HEK293 (cell line): ENCODE results near the gene VARS1.

Source experiments
- GLIS1 ChIP-seq: fragments of 450-650 bp; formaldehyde crosslinking; IDR thresholded peaks from 2 replicates; pipeline ENCODE4 v1.5.1; 2016; ENCODE audit warnings: missing biosample characterization, missing genetic modification characterization
- GLIS2 ChIP-seq: fragments of 450-650 bp; formaldehyde crosslinking; IDR thresholded peaks from 2 replicates; pipeline ENCODE4 v1.5.1; 2016; ENCODE audit warnings: missing biosample characterization, missing genetic modification characterization
- MEIS1 ChIP-seq: sonication (generic); formaldehyde crosslinking; IDR thresholded peaks from 2 replicates; pipeline ENCODE4 v1.8.1; 2022; ENCODE audit warnings: missing genetic modification reagents, mild to moderate bottlenecking, borderline replicate concordance
- YY1 ChIP-seq: fragments of 450-650 bp; formaldehyde crosslinking; IDR thresholded peaks from 2 replicates; pipeline ENCODE4 v1.5.1; 2018; ENCODE audit warnings: missing biosample characterization, missing genetic modification characterization
- ZBTB17 ChIP-seq: fragments of 450-650 bp; formaldehyde crosslinking; IDR thresholded peaks from 2 replicates; pipeline ENCODE4 v1.5.1; 2016; ENCODE audit warnings: missing biosample characterization, missing genetic modification characterization
- ZBTB48 ChIP-seq: fragments of 450-650 bp; formaldehyde crosslinking; IDR thresholded peaks from 2 replicates; pipeline ENCODE4 v1.5.1; 2016; ENCODE audit warnings: missing biosample characterization, missing genetic modification characterization
- ZBTB8A ChIP-seq: fragments of 450-650 bp; formaldehyde crosslinking; IDR thresholded peaks from 2 replicates; pipeline ENCODE4 v1.5.1; 2016; ENCODE audit warnings: missing biosample characterization, missing genetic modification characterization
- ZEB2 ChIP-seq: fragments of 450-650 bp; formaldehyde crosslinking; IDR thresholded peaks from 2 replicates; pipeline ENCODE4 v1.5.1; 2016; ENCODE audit warnings: missing biosample characterization, missing genetic modification characterization
- ZFP69B ChIP-seq: fragments of 450-650 bp; formaldehyde crosslinking; IDR thresholded peaks from 2 replicates; pipeline ENCODE4 v1.5.1; 2016; ENCODE audit warnings: missing biosample characterization, missing genetic modification characterization
- ZIC2 ChIP-seq: fragments of 450-650 bp; formaldehyde crosslinking; IDR thresholded peaks from 2 replicates; pipeline ENCODE4 v1.5.1; 2016; ENCODE audit warnings: missing biosample characterization, missing genetic modification characterization
- ZNF140 ChIP-seq: fragments of 450-650 bp; formaldehyde crosslinking; IDR thresholded peaks from 2 replicates; pipeline ENCODE4 v1.5.1; 2016; ENCODE audit warnings: missing biosample characterization, missing genetic modification characterization
- ZNF324 ChIP-seq: fragments of 450-650 bp; formaldehyde crosslinking; IDR thresholded peaks from 2 replicates; pipeline ENCODE4 v1.5.1; 2016; ENCODE audit warnings: missing biosample characterization, missing genetic modification characterization
- ZNF341 ChIP-seq: fragments of 450-650 bp; formaldehyde crosslinking; IDR thresholded peaks from 2 replicates; pipeline ENCODE4; 2016; ENCODE audit warnings: low read depth, missing biosample characterization, missing genetic modification characterization
- ZNF549 ChIP-seq: fragments of 450-650 bp; IDR thresholded peaks from 2 replicates; pipeline ENCODE4 v1.5.1; 2018; ENCODE audit warnings: missing biosample characterization, missing genetic modification characterization, mild to moderate bottlenecking, inconsistent platforms, moderate library complexity
- ZNF610 ChIP-seq: fragments of 450-650 bp; formaldehyde crosslinking; IDR thresholded peaks from 2 replicates; pipeline ENCODE4 v1.5.1; 2016; ENCODE audit warnings: missing biosample characterization, missing genetic modification characterization, borderline replicate concordance
- ZNF747 ChIP-seq: fragments of 450-650 bp; formaldehyde crosslinking; IDR thresholded peaks from 2 replicates; pipeline ENCODE4 v1.5.1; 2016; ENCODE audit warnings: missing biosample characterization, missing genetic modification characterization
- ZSCAN30 ChIP-seq: fragments of 450-650 bp; IDR thresholded peaks from 2 replicates; pipeline ENCODE4 v1.5.1; 2018; ENCODE audit warnings: missing biosample characterization, mild to moderate bottlenecking, missing genetic modification characterization, moderate library complexity
- TF ChIP-seq, protein P1 (sequence below): fragments of 450-650 bp; formaldehyde crosslinking; IDR thresholded peaks from 2 replicates; pipeline ENCODE4 v1.5.1; 2016; ENCODE audit warnings: missing biosample characterization, missing genetic modification characterization
- TF ChIP-seq, protein P2 (sequence below): fragments of 450-650 bp; formaldehyde crosslinking; IDR thresholded peaks from 2 replicates; pipeline ENCODE4 v1.5.1; 2016; ENCODE audit warnings: missing biosample characterization, missing genetic modification characterization
- TF ChIP-seq, protein P3 (sequence below): fragments of 450-650 bp; formaldehyde crosslinking; conservative IDR thresholded peaks from 2 replicates; pipeline ENCODE4 v1.5.1; 2016; ENCODE audit warnings: low read depth, missing biosample characterization, missing genetic modification characterization
- TF ChIP-seq, protein P4 (sequence below): fragments of 450-650 bp; formaldehyde crosslinking; IDR thresholded peaks from 2 replicates; pipeline ENCODE4 v1.5.0; 2017; ENCODE audit warnings: missing biosample characterization, missing genetic modification characterization, borderline replicate concordance
- TF ChIP-seq, protein P5 (sequence below): fragments of 450-650 bp; formaldehyde crosslinking; IDR thresholded peaks from 2 replicates; pipeline ENCODE4 v1.5.1; 2016; ENCODE audit warnings: missing biosample characterization, missing genetic modification characterization, borderline replicate concordance
- TF ChIP-seq, protein P6 (sequence below): fragments of 450-650 bp; formaldehyde crosslinking; IDR thresholded peaks from 2 replicates; pipeline ENCODE4 v1.5.1; 2016; ENCODE audit warnings: missing biosample characterization, missing genetic modification characterization
- TF ChIP-seq, protein P7 (sequence below): fragments of 450-650 bp; formaldehyde crosslinking; IDR thresholded peaks from 2 replicates; pipeline ENCODE4 v1.5.1; 2016; ENCODE audit warnings: missing biosample characterization, missing genetic modification characterization

The VARS1 gene

DNA sequence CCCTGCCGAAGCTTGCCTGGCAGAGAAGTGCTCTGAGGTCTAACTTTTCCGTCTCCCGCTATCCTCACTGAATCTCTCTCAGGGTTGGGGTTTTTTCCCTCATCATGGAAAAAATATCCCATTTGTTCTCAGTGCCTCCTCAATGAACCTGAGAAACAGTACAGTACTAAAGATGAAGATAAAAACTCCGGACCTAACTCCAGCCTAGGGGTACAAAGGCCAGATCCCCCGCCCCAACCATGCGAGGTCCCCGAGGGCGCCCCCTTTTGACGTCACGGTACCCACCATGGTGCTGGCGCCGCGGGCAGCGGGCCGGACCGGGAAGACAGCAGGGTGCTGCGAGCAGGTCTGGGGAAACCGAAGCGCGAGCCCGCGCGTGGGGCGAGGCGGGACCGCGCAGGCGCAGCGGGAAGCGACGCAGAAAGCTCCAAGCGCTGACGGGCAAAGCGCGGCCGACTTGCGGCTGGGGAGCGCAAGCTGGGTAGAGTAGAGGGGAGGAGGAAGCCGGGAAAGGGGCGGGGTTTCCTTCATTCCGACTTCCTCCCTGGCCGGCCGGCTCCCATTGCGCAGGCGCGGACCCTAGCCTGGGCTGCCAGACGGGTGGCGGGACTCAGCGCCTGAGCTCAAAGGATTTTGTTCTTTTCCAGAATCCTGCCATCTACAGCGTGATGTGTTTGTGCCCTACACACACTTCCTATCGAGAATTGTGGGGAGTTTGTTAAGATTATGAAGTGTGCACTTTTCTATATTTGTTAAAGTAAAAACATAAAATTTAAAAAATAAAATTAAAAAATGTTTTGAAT lies 11.1 kb upstream of the VARS1 start, which contains the start of gene LSM2 (continued):
- TF ChIP-seq, protein P1, sequence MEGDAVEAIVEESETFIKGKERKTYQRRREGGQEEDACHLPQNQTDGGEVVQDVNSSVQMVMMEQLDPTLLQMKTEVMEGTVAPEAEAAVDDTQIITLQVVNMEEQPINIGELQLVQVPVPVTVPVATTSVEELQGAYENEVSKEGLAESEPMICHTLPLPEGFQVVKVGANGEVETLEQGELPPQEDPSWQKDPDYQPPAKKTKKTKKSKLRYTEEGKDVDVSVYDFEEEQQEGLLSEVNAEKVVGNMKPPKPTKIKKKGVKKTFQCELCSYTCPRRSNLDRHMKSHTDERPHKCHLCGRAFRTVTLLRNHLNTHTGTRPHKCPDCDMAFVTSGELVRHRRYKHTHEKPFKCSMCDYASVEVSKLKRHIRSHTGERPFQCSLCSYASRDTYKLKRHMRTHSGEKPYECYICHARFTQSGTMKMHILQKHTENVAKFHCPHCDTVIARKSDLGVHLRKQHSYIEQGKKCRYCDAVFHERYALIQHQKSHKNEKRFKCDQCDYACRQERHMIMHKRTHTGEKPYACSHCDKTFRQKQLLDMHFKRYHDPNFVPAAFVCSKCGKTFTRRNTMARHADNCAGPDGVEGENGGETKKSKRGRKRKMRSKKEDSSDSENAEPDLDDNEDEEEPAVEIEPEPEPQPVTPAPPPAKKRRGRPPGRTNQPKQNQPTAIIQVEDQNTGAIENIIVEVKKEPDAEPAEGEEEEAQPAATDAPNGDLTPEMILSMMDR: peak; percentile 96
- TF ChIP-seq ZBTB17 (tag by site-specific recombination) (peak; percentile 83), ZIC2 (tag by site-specific recombination) (peak; percentile 97), ZBTB8A (tag by site-specific recombination) (peak; percentile 34; the same call in 1 of the 2 replicates), MEIS1 (CRISPR knock-in tag) (no peak), YY1 (peak; percentile 70; the same call in 1 of the 2 replicates), ZEB2 (tag by site-specific recombination) (peak; percentile 89), ZFP69B (0 out of 2 replicates have a peak, but pooled peaks have one; percentile 36), GLIS2 (tag by site-specific recombination) (peak; percentile 93), ZNF747 (tag by site-specific recombination) (no peak), ZBTB48 (tag by site-specific recombination) (peak; percentile 33; the same call in 1 of the 2 replicates), ZNF610 (tag by site-specific recombination) (peak; percentile 57; the same call in 1 of the 2 replicates), ZNF549 (tag by site-specific recombination) (no peak), ZSCAN30 (no peak), ZNF140 (tag by site-specific recombination) (no peak), GLIS1 (tag by site-specific recombination) (peak; percentile 44), ZNF324 (0 out of 2 replicates have a peak, but pooled peaks have one; percentile 42), ZNF341 (0 out of 2 replicates have a peak, but pooled peaks have one; percentile 20)
- TF ChIP-seq, protein P2, sequence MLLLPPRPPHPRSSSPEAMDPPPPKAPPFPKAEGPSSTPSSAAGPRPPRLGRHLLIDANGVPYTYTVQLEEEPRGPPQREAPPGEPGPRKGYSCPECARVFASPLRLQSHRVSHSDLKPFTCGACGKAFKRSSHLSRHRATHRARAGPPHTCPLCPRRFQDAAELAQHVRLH (tag by site-specific recombination): peak; percentile 73; the same call in 1 of the 2 replicates
- TF ChIP-seq, protein P3, sequence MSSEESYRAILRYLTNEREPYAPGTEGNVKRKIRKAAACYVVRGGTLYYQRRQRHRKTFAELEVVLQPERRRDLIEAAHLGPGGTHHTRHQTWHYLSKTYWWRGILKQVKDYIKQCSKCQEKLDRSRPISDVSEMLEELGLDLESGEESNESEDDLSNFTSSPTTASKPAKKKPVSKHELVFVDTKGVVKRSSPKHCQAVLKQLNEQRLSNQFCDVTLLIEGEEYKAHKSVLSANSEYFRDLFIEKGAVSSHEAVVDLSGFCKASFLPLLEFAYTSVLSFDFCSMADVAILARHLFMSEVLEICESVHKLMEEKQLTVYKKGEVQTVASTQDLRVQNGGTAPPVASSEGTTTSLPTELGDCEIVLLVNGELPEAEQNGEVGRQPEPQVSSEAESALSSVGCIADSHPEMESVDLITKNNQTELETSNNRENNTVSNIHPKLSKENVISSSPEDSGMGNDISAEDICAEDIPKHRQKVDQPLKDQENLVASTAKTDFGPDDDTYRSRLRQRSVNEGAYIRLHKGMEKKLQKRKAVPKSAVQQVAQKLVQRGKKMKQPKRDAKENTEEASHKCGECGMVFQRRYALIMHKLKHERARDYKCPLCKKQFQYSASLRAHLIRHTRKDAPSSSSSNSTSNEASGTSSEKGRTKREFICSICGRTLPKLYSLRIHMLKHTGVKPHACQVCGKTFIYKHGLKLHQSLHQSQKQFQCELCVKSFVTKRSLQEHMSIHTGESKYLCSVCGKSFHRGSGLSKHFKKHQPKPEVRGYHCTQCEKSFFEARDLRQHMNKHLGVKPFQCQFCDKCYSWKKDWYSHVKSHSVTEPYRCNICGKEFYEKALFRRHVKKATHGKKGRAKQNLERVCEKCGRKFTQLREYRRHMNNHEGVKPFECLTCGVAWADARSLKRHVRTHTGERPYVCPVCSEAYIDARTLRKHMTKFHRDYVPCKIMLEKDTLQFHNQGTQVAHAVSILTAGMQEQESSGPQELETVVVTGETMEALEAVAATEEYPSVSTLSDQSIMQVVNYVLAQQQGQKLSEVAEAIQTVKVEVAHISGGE (tag by site-specific recombination): no peak; the same call in 1 of the 2 replicates
- TF ChIP-seq, protein P4, sequence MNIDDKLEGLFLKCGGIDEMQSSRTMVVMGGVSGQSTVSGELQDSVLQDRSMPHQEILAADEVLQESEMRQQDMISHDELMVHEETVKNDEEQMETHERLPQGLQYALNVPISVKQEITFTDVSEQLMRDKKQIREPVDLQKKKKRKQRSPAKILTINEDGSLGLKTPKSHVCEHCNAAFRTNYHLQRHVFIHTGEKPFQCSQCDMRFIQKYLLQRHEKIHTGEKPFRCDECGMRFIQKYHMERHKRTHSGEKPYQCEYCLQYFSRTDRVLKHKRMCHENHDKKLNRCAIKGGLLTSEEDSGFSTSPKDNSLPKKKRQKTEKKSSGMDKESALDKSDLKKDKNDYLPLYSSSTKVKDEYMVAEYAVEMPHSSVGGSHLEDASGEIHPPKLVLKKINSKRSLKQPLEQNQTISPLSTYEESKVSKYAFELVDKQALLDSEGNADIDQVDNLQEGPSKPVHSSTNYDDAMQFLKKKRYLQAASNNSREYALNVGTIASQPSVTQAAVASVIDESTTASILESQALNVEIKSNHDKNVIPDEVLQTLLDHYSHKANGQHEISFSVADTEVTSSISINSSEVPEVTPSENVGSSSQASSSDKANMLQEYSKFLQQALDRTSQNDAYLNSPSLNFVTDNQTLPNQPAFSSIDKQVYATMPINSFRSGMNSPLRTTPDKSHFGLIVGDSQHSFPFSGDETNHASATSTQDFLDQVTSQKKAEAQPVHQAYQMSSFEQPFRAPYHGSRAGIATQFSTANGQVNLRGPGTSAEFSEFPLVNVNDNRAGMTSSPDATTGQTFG (tag by site-specific recombination): no peak
- TF ChIP-seq, protein P5, sequence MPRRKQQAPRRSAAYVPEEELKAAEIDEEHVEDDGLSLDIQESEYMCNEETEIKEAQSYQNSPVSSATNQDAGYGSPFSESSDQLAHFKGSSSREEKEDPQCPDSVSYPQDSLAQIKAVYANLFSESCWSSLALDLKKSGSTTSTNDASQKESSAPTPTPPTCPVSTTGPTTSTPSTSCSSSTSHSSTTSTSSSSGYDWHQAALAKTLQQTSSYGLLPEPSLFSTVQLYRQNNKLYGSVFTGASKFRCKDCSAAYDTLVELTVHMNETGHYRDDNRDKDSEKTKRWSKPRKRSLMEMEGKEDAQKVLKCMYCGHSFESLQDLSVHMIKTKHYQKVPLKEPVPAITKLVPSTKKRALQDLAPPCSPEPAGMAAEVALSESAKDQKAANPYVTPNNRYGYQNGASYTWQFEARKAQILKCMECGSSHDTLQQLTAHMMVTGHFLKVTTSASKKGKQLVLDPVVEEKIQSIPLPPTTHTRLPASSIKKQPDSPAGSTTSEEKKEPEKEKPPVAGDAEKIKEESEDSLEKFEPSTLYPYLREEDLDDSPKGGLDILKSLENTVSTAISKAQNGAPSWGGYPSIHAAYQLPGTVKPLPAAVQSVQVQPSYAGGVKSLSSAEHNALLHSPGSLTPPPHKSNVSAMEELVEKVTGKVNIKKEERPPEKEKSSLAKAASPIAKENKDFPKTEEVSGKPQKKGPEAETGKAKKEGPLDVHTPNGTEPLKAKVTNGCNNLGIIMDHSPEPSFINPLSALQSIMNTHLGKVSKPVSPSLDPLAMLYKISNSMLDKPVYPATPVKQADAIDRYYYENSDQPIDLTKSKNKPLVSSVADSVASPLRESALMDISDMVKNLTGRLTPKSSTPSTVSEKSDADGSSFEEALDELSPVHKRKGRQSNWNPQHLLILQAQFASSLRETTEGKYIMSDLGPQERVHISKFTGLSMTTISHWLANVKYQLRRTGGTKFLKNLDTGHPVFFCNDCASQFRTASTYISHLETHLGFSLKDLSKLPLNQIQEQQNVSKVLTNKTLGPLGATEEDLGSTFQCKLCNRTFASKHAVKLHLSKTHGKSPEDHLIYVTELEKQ (tag by site-specific recombination): no peak
- TF ChIP-seq, protein P6, sequence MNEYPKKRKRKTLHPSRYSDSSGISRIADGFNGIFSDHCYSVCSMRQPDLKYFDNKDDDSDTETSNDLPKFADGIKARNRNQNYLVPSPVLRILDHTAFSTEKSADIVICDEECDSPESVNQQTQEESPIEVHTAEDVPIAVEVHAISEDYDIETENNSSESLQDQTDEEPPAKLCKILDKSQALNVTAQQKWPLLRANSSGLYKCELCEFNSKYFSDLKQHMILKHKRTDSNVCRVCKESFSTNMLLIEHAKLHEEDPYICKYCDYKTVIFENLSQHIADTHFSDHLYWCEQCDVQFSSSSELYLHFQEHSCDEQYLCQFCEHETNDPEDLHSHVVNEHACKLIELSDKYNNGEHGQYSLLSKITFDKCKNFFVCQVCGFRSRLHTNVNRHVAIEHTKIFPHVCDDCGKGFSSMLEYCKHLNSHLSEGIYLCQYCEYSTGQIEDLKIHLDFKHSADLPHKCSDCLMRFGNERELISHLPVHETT: 0 out of 2 replicates have a peak, but pooled peaks have one; percentile 27
- TF ChIP-seq, protein P7, sequence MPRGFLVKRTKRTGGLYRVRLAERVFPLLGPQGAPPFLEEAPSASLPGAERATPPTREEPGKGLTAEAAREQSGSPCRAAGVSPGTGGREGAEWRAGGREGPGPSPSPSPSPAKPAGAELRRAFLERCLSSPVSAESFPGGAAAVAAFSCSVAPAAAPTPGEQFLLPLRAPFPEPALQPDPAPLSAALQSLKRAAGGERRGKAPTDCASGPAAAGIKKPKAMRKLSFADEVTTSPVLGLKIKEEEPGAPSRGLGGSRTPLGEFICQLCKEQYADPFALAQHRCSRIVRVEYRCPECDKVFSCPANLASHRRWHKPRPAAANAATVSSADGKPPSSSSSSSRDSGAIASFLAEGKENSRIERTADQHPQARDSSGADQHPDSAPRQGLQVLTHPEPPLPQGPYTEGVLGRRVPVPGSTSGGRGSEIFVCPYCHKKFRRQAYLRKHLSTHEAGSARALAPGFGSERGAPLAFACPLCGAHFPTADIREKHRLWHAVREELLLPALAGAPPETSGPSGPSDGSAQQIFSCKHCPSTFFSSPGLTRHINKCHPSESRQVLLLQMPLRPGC (tag by site-specific recombination): peak; percentile 31; the same call in 1 of the 2 replicates
